Adrenal gland (tissue), 5 donors: ENCODE results near the gene IL1F10.

Source experiments
- POLR2A ChIP-seq, 2 donors: fragments of 450-650 bp; IDR thresholded peaks; one replicate each; pipeline ENCODE4 v1.6.1; 2017; ENCODE audit warnings: antibody characterized with exemption in 2 of 2, mild to moderate bottlenecking in 2 of 2, moderate library complexity in 1 of 2
- TF ChIP-seq, protein P1 (sequence below), 6 experiments: fragments of 450-650 bp in 4 of 6; fragments of 200-600 bp in 2 of 6; sonication (generic) in 1 of 6; IDR thresholded peaks; 1 replicate in 5 of 6; 2 replicates in 1 of 6; pipeline versions ENCODE4 v1.5.1 to v1.8.0; 2016 to 2021; ENCODE audit warnings: antibody characterized with exemption in 6 of 6, mild to moderate bottlenecking in 2 of 6, moderate library complexity in 1 of 6
- donor health status: DM: no; HTN: no; CAD: no.

DNA sequence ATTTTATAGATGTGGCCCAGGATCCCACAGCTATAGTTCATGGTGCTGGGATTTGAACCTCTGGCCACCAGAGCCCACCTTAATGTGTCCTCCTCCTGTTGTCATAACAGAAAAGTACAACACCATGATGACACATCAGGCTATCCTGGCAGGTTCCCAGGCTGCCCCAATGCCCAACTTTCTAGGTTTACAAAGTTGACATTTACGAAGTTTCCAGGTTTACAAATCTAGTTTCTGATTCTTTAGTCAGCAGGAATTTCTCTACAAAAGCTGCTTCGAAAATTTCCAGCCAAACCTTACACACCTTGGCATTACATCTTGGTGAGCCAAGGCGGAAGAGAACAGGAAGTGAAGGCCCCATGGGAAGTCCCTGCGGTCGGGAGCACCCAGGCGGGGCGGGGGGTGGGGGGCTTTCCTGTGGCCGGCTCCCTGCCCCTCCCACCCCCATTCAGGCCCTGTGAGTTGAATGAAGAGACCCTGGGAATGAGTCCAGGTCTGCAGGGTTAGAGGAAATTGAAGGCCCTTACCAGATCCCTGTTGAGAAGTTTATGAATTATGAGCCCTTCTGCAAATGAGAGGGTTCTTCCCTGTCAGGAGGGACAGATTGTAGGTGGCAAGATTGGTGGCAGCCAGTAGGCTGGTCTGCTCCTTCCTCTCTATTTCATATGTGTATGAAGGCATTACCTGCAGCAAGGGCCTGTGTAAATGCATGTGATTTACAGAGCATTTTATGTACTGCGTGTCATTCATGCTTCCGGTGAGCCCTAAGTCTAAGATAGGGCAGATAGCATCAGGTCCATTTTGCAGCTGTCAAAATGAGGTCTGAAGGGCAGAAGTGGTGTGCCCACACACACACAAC lies 48.6 kb downstream of the IL1F10 start:
- TF ChIP-seq, protein P1, sequence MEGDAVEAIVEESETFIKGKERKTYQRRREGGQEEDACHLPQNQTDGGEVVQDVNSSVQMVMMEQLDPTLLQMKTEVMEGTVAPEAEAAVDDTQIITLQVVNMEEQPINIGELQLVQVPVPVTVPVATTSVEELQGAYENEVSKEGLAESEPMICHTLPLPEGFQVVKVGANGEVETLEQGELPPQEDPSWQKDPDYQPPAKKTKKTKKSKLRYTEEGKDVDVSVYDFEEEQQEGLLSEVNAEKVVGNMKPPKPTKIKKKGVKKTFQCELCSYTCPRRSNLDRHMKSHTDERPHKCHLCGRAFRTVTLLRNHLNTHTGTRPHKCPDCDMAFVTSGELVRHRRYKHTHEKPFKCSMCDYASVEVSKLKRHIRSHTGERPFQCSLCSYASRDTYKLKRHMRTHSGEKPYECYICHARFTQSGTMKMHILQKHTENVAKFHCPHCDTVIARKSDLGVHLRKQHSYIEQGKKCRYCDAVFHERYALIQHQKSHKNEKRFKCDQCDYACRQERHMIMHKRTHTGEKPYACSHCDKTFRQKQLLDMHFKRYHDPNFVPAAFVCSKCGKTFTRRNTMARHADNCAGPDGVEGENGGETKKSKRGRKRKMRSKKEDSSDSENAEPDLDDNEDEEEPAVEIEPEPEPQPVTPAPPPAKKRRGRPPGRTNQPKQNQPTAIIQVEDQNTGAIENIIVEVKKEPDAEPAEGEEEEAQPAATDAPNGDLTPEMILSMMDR (IDR thresholded peaks at IDR 0.05): no peak
- no peak for TF ChIP-seq POLR2A (IDR thresholded peaks at IDR 0.05)
